Glutamatergic neuron (in vitro differentiated cells): ENCODE results near the gene CFTR. TPM values are rescaled to one million over a fixed set of nuclear protein-coding genes. Genes with fewer than 3 reads are reported as not detected.
A peak's percentile ranks its signal among the peaks of the same experiment; 100 is the strongest.

Experiments
- DNase-seq: peaks from one replicate; pipeline ENCODE4 v3.0.0; 2022
- H3K27ac Mint-ChIP-seq: one replicate; pipeline ENCODE4 v1.8.0; 2020; ENCODE audit warnings: mild to moderate bottlenecking, mixed read lengths, inconsistent platforms; ENCODE audit not compliant: unreplicated experiment
- H3K27me3 Mint-ChIP-seq: one replicate; pipeline ENCODE4 v1.8.0; 2020; ENCODE audit warnings: mild to moderate bottlenecking, moderate library complexity, mixed read lengths, inconsistent platforms; ENCODE audit not compliant: unreplicated experiment
- H3K36me3 Mint-ChIP-seq: one replicate; pipeline ENCODE4 v1.8.0; 2020; ENCODE audit warnings: mild to moderate bottlenecking, mixed read lengths, inconsistent platforms; ENCODE audit not compliant: unreplicated experiment
- H3K4me1 Mint-ChIP-seq: one replicate; pipeline ENCODE4 v1.8.0; 2020; ENCODE audit warnings: mild to moderate bottlenecking, low read depth, mixed read lengths, inconsistent platforms; ENCODE audit not compliant: unreplicated experiment
- H3K4me3 Mint-ChIP-seq: one replicate; pipeline ENCODE4 v1.8.0; 2020; ENCODE audit warnings: mild to moderate bottlenecking, mixed read lengths, inconsistent platforms; ENCODE audit not compliant: unreplicated experiment
- H3K9me3 Mint-ChIP-seq: one replicate; pipeline ENCODE4 v1.8.0; 2020; ENCODE audit warnings: mild to moderate bottlenecking, moderate library complexity, mixed read lengths, inconsistent platforms; ENCODE audit not compliant: unreplicated experiment
- CTCF ChIP-seq: fragments of 200-600 bp; sonication (generic); IDR thresholded peaks from one replicate; pipeline ENCODE4 v1.5.0; 2021; ENCODE audit not compliant: partially characterized antibody, unreplicated experiment
- total RNA-seq: library from RNA; stranded (reverse); fragmentation: NEBNext Ultra II Directional; extraction: Animal tissue kit (Norgen Biotek cat#: 25700); gene quantifications from one replicate; pipeline ENCODE4 v1.2.1, GENCODE V29; 2021; ENCODE audit not compliant: unreplicated experiment

Gene CFTR
- total RNA-seq, 1 donor from 2014 or later = not detected

- H3K27me3 Mint-ChIP-seq = peaks cover 4% of the 10 kb centered on the region
- no peak overlapping the region for H3K4me3 Mint-ChIP-seq
- H3K4me1 Mint-ChIP-seq = peaks cover 9% of the 10 kb centered on the region
- no peaks in the 10 kb centered on the region for H3K9me3 Mint-ChIP-seq
- H3K36me3 Mint-ChIP-seq = no peaks in the 10 kb centered on the region
- DNase-seq = no peak
- no peak overlapping the region for H3K27ac Mint-ChIP-seq
- no peak for TF ChIP-seq CTCF
Measured at GRCh38 chr7:117596134-117596533, 116.3 kb downstream of the CFTR start.

GRCh38 chr7:117597755-117598154, 117.9 kb downstream of the CFTR start:
- no peak for DNase-seq
- Mint-ChIP-seq H3K4me3 (no peak overlapping the region), H3K9me3 (no peaks in the 10 kb centered on the region)

GRCh38 chr7:117600911-117601310, 121.1 kb downstream of the CFTR start:
- Mint-ChIP-seq H3K9me3 (no peaks in the 10 kb centered on the region), H3K27ac (no peak overlapping the region), H3K4me1 (peaks cover 9% of the 10 kb centered on the region), H3K4me3 (no peak overlapping the region), H3K36me3 (no peaks in the 10 kb centered on the region), H3K27me3 (peaks cover 4% of the 10 kb centered on the region)
- DNase-seq = no peak
- TF ChIP-seq CTCF = no peak

More at GRCh38 chr7:117597755-117598154, 117.9 kb downstream of the CFTR start:
- no peaks in the 10 kb centered on the region for H3K36me3 Mint-ChIP-seq
- no peak for TF ChIP-seq CTCF
- peak overlapping the region; percentile 92 for H3K27ac Mint-ChIP-seq
- peaks cover 4% of the 10 kb centered on the region for H3K27me3 Mint-ChIP-seq
- H3K4me1 Mint-ChIP-seq = peaks cover 9% of the 10 kb centered on the region

GRCh38 chr7:117603627-117604026, 123.8 kb downstream of the CFTR start:
- H3K36me3 Mint-ChIP-seq = no peaks in the 10 kb centered on the region
- DNase-seq = no peak
- no peaks in the 10 kb centered on the region for H3K4me1 Mint-ChIP-seq
- H3K4me3 Mint-ChIP-seq = no peak overlapping the region
- H3K27me3 Mint-ChIP-seq = no peaks in the 10 kb centered on the region
- no peak for TF ChIP-seq CTCF
- H3K9me3 Mint-ChIP-seq = no peaks in the 10 kb centered on the region
- no peak overlapping the region for H3K27ac Mint-ChIP-seq

GRCh38 chr7:117605712-117606111, 125.9 kb downstream of the CFTR start:
- no peak overlapping the region for H3K4me3 Mint-ChIP-seq
- DNase-seq = no peak
- no peaks in the 10 kb centered on the region for H3K27me3 Mint-ChIP-seq
- TF ChIP-seq CTCF = no peak
- H3K9me3 Mint-ChIP-seq = no peaks in the 10 kb centered on the region
- no peaks in the 10 kb centered on the region for H3K4me1 Mint-ChIP-seq
- no peaks in the 10 kb centered on the region for H3K36me3 Mint-ChIP-seq
- H3K27ac Mint-ChIP-seq = no peak overlapping the region
